GM18909 (cell line): ENCODE measurements around the gene WSCD1.

Experiments used
- ATAC-seq: cut with Tn5 transposase; IDR thresholded peaks from one replicate; pipeline ENCODE4 v1.9.1; 2021; ENCODE audit warnings: mild to moderate bottlenecking; ENCODE audit not compliant: unreplicated experiment, poor library complexity

The WSCD1 gene

GRCh38 chr17:6057562-6057961 is 12.6 kb upstream of the WSCD1 start:
- no peak for ATAC-seq

DNA sequence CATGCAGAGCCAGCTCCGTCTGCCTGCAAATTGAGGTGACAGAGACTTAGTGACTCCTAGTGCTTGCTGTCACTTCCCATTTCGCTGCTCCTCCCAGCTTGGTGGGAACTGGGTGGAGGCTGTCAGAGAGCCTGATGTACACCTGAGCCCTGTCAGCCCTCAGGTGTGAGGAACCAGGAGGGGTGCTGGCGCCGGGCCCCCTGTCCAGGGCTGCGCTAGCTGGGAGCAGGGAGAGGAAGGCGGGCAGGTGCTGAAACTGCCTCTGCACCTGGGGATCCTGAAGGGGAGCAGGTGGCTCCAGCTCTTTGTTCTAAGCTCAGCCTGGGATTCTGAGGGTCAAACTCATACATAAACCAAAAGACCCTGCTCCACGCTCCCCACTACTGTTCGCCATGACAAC is 10.8 kb upstream of the WSCD1 start:
- no peak for ATAC-seq

DNA sequence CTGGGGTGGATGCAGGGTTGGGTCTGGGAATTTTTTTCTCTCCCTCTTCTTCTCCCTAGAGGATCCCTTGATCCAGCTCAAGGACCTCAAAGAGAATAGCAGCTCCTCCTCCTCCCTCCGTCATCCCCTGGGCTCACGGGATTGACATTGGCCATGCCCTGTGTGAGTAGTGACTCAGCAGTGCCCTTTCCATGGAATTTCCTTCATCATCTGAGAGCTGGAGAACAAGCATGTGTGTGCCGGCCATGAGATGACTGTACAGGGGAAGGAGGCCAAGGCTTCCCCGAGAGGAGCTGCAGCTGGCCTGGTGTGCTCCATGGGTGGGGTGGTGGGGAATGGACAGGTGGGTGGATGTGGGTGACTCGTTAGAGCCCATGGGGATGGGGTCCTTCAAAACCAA is 8.9 kb upstream of the WSCD1 start:
- ATAC-seq = no peak

GRCh38 chr17:6064868-6065267 is 5.3 kb upstream of the WSCD1 start:
- no peak for ATAC-seq

DNA sequence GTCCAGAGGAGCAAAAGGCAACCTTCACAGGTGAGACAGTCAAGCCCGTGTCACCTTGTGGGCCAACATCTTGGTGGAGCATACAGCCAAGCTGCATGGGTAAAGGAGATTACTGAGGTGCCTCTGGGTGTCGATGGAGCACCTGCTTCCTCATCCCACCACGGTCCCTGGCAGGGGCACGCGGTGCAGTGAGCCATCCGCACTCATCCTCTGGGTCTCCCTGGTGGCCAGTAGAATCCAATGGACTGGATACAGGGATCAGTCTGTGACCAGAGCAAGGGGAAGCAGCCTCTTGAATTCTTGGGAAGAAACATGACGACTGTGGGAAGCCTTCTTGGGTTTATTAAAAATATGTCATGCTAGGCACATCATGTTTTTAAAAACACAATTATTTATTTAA is 4.8 kb upstream of the WSCD1 start:
- no peak for ATAC-seq

- ATAC-seq = no peak
Measured at GRCh38 chr17:6066183-6066948, 3.8 kb upstream of the WSCD1 start.

DNA sequence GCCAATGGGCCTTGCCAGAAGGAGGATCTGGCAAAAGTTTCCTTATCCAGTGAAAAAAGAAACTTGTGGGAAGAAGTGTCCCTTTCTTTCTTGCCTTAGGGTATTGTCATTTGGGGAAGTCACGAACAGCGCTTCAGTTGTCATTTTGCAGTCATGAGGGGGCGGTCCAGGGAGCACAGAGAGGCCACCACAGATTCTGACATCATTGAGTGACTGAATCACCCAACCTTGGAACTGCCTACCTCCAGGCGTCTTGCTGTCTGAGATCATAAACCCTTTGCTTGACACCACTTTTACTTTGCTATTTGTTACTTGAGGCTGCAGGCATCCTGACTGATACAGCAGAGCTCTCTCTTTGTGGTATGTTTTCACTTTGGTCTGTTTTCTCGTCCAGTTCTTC is 3.1 kb upstream of the WSCD1 start:
- ATAC-seq = no peak

GRCh38 chr17:6070430-6070912 is 292 bp downstream of the WSCD1 start:
- no peak for ATAC-seq

GRCh38 chr17:6070913-6071511 is 833 bp downstream of the WSCD1 start:
- no peak for ATAC-seq

- no peak for ATAC-seq
Measured at GRCh38 chr17:6071528-6072065, 1.4 kb downstream of the WSCD1 start.

DNA sequence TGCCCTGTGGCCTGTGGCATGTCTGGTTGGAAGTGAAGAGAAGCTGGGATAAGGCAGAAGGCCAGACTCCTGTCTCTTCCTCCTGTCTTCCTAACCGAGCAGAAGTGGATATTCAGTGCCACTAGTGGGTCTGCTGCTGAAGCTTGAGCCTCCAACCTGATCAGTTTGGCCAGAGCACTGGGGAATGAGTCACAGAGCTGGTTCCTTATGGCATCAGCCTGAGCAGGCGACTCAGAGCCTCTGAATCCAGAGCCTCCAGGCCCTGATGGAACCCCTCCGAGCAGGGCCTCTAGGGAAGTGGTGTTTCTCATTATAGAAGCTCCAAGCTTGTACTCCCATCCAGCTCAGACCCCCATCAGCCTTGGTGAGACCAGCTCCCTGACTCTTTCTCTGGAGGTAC is 2.0 kb downstream of the WSCD1 start:
- no peak for ATAC-seq

DNA sequence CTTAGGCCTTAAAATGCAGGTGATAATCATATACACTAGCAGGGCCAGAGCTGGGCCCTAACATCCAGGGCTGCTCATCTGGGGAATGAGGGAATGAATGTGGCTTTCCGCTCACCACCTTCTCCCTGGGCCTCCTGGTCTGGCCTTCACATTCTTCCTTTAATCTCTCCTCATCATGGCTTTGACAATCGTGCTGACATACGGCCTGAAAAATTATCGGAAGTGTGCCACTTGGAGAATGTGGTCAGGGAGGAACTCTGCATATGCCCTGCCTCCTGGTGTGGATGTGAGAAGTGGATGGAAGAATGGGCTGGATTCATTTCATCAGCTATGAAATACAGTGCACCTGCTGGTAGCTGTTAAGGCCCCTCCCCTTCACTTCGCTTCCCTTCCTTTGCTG is 2.4 kb downstream of the WSCD1 start:
- no peak for ATAC-seq

- ATAC-seq = no peak
Measured at GRCh38 chr17:6073620-6074019, 3.4 kb downstream of the WSCD1 start.

GRCh38 chr17:6075050-6075449 is 4.9 kb downstream of the WSCD1 start:
- no peak for ATAC-seq

- ATAC-seq = no peak
Measured at GRCh38 chr17:6075845-6076244, 5.7 kb downstream of the WSCD1 start.

DNA sequence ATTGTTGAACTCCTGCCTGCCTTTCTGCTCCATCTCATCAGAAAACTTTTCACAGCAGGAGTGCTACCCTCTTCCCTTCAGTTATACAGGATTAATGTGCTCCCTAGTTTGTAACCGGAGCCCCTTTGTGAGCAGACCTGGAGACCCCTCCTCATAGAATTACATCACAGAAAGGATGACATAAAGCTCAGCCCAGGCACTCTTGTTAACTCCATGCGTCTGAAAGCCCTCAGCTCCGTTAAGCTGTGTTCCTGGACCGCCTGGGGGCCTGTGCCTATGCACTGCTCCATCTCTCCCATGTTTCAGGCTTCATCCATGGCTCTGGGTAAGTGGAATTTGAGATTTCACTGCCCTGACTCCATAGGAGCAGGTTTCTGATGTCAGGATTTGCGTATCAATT is 7.6 kb downstream of the WSCD1 start:
- ATAC-seq = no peak

DNA sequence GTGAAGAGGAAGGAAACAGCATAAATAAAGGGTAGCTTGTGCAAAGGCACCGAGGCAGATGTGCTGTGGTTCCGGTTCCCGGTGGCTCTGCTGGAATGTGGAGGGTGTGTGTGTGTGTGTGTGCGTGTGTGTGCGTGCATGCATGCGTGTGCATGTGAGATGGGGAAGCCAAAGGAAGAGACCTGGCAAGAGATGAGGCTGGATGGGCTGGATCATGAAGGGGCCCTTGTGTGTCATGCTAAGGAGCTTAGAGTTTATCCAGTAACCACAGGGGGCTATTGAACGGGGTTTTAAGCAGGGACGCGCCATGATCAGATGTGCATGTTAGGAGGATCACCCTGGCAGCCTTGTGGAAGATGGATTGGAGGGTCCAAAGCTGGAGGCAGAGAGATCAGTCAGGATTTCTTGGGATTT is 8.3 kb downstream of the WSCD1 start:
- no peak for ATAC-seq

DNA sequence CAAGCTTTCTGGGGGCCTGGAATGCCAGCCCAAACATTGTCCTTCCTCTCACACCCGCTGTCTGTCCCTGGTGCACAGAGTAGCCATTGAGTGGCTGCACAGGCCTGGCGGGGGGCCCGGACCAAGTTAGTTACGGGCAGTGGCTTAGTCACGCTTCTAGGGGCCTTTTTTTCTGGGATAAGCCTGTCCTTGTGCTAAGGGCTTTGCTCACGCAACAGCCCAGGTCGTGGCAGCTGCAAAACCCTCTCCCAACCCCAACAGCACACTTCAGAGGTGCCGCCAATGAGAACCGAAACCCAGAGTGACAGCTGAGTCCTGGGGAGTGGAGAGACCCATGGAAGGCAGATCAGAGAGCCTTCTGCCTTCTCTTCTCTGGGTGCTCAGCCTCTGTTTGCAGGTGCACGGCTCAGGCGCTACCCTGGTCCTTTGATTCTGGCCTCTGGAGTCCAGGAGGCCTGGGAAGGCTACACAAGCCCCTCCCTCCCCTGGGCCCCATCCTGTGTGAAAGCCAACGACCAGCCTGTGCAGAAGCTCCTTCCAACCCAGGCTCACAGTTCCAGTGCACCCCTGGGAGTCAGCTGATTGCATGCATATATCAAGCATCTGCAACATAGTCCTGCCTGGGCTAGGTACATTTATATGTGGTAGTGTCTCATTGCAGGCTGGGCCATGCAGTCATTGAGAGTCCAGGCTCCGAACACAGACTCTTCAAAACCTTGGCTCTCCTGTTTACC is 9.1 kb downstream of the WSCD1 start:
- ATAC-seq = no peak

GRCh38 chr17:6079960-6080359 is 9.8 kb downstream of the WSCD1 start:
- ATAC-seq = no peak

GRCh38 chr17:6080711-6081430 is 10.7 kb downstream of the WSCD1 start:
- no peak for ATAC-seq
